Measurements from ENCODE around the gene CPTP. TPM values are rescaled to one million over a fixed set of nuclear protein-coding genes. Genes with fewer than 3 reads are reported as not detected.
"Not testable (repeated sequence)": the region's sequence is repeated elsewhere in the genome, so short reads cannot be mapped to it uniquely, and the experiment has no call there.

The CPTP gene
- total RNA-seq, 2 donors from 2014 or later, result 35.6 to 64.1 TPM

- Histone ChIP-seq H3K4me3 (no peak overlapping the region), H3K9me3 (no peaks in the 10 kb centered on the region), H3K36me3 (no peaks in the 10 kb centered on the region), H3K27ac (no peak overlapping the region), H3K4me1 (peaks cover 0 to 9% of the 10 kb centered on the region in 2 donors), H3K27me3 (no peaks in the 10 kb centered on the region)
- DNase-seq (ENCODE audit: low spot score), result no peak
- TF ChIP-seq, protein P1, sequence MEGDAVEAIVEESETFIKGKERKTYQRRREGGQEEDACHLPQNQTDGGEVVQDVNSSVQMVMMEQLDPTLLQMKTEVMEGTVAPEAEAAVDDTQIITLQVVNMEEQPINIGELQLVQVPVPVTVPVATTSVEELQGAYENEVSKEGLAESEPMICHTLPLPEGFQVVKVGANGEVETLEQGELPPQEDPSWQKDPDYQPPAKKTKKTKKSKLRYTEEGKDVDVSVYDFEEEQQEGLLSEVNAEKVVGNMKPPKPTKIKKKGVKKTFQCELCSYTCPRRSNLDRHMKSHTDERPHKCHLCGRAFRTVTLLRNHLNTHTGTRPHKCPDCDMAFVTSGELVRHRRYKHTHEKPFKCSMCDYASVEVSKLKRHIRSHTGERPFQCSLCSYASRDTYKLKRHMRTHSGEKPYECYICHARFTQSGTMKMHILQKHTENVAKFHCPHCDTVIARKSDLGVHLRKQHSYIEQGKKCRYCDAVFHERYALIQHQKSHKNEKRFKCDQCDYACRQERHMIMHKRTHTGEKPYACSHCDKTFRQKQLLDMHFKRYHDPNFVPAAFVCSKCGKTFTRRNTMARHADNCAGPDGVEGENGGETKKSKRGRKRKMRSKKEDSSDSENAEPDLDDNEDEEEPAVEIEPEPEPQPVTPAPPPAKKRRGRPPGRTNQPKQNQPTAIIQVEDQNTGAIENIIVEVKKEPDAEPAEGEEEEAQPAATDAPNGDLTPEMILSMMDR (IDR thresholded peaks at IDR 0.05), result no peak
These were observed 42.7 kb downstream of the CPTP start for GRCh38 chr1:1367315-1367714.

- not testable (repeated sequence) for H3K27me3 ChIP-seq; H3K9me3 ChIP-seq; DNase-seq (ENCODE audit: low spot score); H3K27ac ChIP-seq; H3K4me3 ChIP-seq; H3K36me3 ChIP-seq
- H3K4me1 ChIP-seq, result peaks cover 0 to 31% of the 10 kb centered on the region in 2 donors
These were observed 45.5 kb downstream of the CPTP start for GRCh38 chr1:1370094-1370493.

- no peak overlapping the region for H3K4me3 ChIP-seq
- no peak for DNase-seq (ENCODE audit: low spot score)
- TF ChIP-seq, protein P1 (IDR thresholded peaks at IDR 0.05), result no peak
- no peaks in the 10 kb centered on the region for H3K9me3 ChIP-seq
- H3K4me1 ChIP-seq, result peaks cover 0 to 34% of the 10 kb centered on the region in 2 donors
- no peaks in the 10 kb centered on the region for H3K27me3 ChIP-seq
- H3K36me3 ChIP-seq, result peaks cover 9% of the 10 kb centered on the region
- no peak overlapping the region for H3K27ac ChIP-seq
These were observed 46.2 kb downstream of the CPTP start for GRCh38 chr1:1370771-1371300.

DNA sequence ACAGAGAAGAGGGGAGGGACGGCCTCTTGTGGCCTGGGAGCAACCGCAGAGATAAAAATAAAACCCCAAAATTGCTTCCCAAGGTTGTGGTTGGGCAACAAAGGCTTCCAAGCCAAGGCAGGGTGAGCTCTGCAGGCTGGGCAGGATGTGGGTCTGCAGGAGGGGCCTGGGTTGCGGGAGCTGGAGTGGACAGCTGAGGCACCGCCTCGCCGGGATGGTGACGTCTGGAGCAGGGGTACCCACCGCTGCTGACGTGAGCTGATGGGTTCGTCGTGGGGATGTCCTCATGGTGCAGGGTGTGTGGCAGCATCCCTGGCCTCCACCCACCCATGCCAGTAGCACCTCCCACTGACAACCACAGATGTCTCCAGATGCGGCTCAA, 46.8 kb downstream of the CPTP start:
- no peak overlapping the region for H3K4me3 ChIP-seq
- H3K9me3 ChIP-seq, result no peaks in the 10 kb centered on the region
- no peak for DNase-seq (ENCODE audit: low spot score)
- H3K27ac ChIP-seq, result no peak overlapping the region
- peaks cover 9% of the 10 kb centered on the region for H3K36me3 ChIP-seq
- TF ChIP-seq, protein P1 (IDR thresholded peaks at IDR 0.05), result no peak
- H3K27me3 ChIP-seq, result no peaks in the 10 kb centered on the region
- peaks cover 0 to 39% of the 10 kb centered on the region in 2 donors for H3K4me1 ChIP-seq

DNA sequence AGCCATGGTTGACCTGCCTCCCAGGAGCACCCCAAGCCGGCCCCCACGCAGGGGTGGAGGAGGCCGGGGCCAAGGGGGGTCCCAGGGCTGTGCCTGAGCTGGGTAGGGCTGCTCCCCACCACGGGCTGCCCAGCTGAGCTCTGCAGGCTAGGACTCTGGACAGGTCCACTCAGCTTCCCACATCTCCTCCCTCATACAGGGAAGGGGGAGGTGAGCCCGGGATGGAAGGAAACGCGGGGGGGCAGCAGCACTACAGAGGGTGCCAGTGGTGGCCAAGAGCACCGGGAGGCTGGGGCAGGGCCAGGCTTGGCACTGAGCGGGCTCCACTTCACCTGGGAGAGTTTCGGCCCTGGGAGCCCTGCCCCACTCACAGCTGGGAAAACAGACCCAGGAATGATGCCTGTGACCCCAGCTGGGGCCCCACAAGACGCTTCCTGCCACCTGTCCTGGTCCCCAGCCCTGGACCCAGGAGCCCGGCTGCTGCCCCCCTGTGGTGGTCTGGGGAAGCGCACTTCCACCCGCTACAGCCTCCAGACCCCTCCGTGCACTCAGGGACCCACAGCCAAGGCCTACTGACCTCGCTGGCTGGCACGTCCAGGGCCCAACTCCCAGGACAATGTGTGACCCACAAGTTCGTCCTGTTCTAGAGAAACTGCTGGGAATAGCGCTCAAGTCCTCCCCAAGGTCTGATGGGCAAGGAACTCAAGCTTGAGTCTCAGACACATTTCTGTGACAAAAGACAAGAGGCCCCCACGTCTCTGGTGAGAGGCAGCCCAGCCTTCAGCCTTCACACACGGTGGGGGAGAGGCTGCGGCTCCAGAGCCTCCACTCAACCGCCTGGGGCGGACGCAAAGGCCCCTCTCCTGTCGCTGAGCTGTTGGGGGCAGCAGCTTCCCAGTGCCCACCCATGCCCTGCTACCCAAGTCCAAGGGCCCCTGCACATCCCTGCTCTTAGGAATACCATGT, 47.4 kb downstream of the CPTP start:
- DNase-seq (ENCODE audit: low spot score), result no peak
- Histone ChIP-seq H3K4me3 (peak overlapping the region in 1 of 2 donors; percentile 7), H3K27me3 (no peaks in the 10 kb centered on the region), H3K9me3 (no peaks in the 10 kb centered on the region), H3K4me1 (peaks cover 0 to 39% of the 10 kb centered on the region in 2 donors), H3K36me3 (peaks cover 9% of the 10 kb centered on the region), H3K27ac (no peak overlapping the region)
- TF ChIP-seq, protein P1 (IDR thresholded peaks at IDR 0.05), result peak; percentile 95 to 98

GRCh38 chr1:1373051-1373814, 48.6 kb downstream of the CPTP start:
- no peaks in the 10 kb centered on the region for H3K27me3 ChIP-seq
- H3K9me3 ChIP-seq, result no peaks in the 10 kb centered on the region
- H3K36me3 ChIP-seq, result peaks cover 9% of the 10 kb centered on the region
- TF ChIP-seq, protein P1 (IDR thresholded peaks at IDR 0.05), result no peak
- no peak overlapping the region for H3K4me3 ChIP-seq
- H3K4me1 ChIP-seq, result peaks cover 0 to 39% of the 10 kb centered on the region in 2 donors
- no peak for DNase-seq (ENCODE audit: low spot score)
- no peak overlapping the region for H3K27ac ChIP-seq

Data from right atrium auricular region (tissue), 2 donors.